Measurements from ENCODE around the gene IFT81. TPM values are rescaled to one million over a fixed set of nuclear protein-coding genes. Genes with fewer than 3 reads are reported as not detected.
A peak's percentile ranks its signal among the peaks of the same experiment; 100 is the strongest.

The IFT81 gene
- total RNA-seq, 1 donor from 2014 or later, result 13.1 TPM

DNA sequence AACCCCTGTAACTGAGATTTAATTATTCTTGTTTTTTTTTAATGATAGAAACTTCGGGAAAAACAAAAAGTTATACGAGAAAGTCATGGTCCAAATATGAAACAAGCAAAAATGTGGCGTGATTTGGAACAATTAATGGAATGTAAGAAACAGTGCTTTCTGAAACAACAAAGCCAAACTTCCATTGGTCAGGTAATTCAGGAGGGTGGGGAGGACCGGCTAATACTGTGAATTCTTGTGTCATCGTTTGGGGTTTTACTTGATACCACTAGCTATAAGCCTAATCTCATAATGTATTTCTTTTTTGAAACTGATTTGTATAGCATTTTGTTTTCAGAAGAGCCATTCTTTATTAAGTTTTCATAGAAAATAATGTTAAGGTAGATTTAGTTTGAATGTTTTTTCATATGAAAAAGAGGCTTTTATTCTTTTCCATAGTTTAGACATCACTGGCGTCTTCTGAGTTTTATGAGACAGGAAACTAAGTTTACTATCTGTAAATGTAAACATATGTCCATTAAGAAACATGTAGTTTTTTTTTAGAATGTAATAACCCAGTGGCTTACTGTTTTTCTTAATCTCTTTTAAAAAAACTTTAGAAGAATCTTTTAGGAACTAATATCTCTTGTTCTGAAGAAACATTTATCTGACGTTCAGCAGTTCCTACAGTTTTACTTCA is 94.0 kb downstream of the IFT81 start:
- no peak for TF ChIP-seq CTCF (IDR thresholded peaks at IDR 0.05)
- Mint-ChIP-seq H3K4me3 (ENCODE audit: unreplicated experiment) (no peak overlapping the region), H3K4me1 (ENCODE audit: unreplicated experiment) (no peaks in the 10 kb centered on the region), H3K36me3 (ENCODE audit: unreplicated experiment) (peaks cover 18% of the 10 kb centered on the region), H3K27ac (ENCODE audit: unreplicated experiment) (no peak overlapping the region), H3K27me3 (ENCODE audit: unreplicated experiment) (no peaks in the 10 kb centered on the region), H3K9me3 (ENCODE audit: unreplicated experiment) (peaks cover 6% of the 10 kb centered on the region)
- DNase-seq (ENCODE audit: extremely low spot score, unreplicated experiment), result no peak

- no peaks in the 10 kb centered on the region for H3K27me3 Mint-ChIP-seq (ENCODE audit: unreplicated experiment)
- no peaks in the 10 kb centered on the region for H3K9me3 Mint-ChIP-seq (ENCODE audit: unreplicated experiment)
- no peak for DNase-seq (ENCODE audit: extremely low spot score, unreplicated experiment)
- H3K36me3 Mint-ChIP-seq (ENCODE audit: unreplicated experiment), result peaks cover 15% of the 10 kb centered on the region
- no peak for TF ChIP-seq CTCF (IDR thresholded peaks at IDR 0.05)
- H3K27ac Mint-ChIP-seq (ENCODE audit: unreplicated experiment), result no peak overlapping the region
- peaks cover 11% of the 10 kb centered on the region for H3K4me1 Mint-ChIP-seq (ENCODE audit: unreplicated experiment)
- H3K4me3 Mint-ChIP-seq (ENCODE audit: unreplicated experiment), result no peak overlapping the region
Measured at GRCh38 chr12:110222027-110222426, 97.9 kb downstream of the IFT81 start.

- H3K36me3 Mint-ChIP-seq (ENCODE audit: unreplicated experiment), result peaks cover 14% of the 10 kb centered on the region
- no peak overlapping the region for H3K4me3 Mint-ChIP-seq (ENCODE audit: unreplicated experiment)
- H3K9me3 Mint-ChIP-seq (ENCODE audit: unreplicated experiment), result no peaks in the 10 kb centered on the region
- DNase-seq (ENCODE audit: extremely low spot score, unreplicated experiment), result no peak
- no peak overlapping the region for H3K27ac Mint-ChIP-seq (ENCODE audit: unreplicated experiment)
- no peak for TF ChIP-seq CTCF (IDR thresholded peaks at IDR 0.05)
- H3K27me3 Mint-ChIP-seq (ENCODE audit: unreplicated experiment), result no peaks in the 10 kb centered on the region
- peaks cover 11% of the 10 kb centered on the region for H3K4me1 Mint-ChIP-seq (ENCODE audit: unreplicated experiment)
Measured at GRCh38 chr12:110222433-110222832, 98.3 kb downstream of the IFT81 start.

DNA sequence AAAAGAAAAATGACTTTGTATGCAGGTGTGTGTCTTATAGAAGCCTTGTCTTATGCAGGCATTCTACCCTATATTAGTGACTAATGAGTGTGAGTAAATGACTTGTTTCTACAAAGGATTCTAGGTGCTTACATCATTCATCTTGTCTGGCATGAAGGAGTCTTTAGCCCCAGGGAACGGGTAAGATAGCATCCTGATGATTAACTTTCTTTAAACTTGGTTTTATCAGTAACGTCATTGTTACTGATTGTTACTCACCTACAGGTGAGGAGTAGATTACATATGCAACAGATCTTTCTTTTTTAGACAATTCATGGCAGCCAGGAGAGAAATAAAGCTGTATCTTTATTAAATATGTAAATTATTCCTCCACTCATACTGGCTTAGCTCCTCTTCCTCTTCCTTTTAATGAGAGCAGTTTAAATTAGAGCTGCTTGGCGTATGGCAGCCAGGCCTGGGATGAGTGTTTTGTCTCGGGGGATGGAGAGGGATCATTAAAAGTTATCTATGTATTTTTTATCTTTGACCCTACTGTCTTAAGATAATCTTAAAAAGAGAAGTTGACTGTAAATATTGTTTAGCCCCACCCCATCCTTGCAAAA is 99.7 kb downstream of the IFT81 start:
- H3K9me3 Mint-ChIP-seq (ENCODE audit: unreplicated experiment), result no peaks in the 10 kb centered on the region
- H3K36me3 Mint-ChIP-seq (ENCODE audit: unreplicated experiment), result peaks cover 15% of the 10 kb centered on the region
- no peak for TF ChIP-seq CTCF (IDR thresholded peaks at IDR 0.05)
- peak overlapping the region; percentile 33 for H3K27ac Mint-ChIP-seq (ENCODE audit: unreplicated experiment)
- no peaks in the 10 kb centered on the region for H3K27me3 Mint-ChIP-seq (ENCODE audit: unreplicated experiment)
- DNase-seq (ENCODE audit: extremely low spot score, unreplicated experiment), result no peak
- peaks cover 11% of the 10 kb centered on the region for H3K4me1 Mint-ChIP-seq (ENCODE audit: unreplicated experiment)
- H3K4me3 Mint-ChIP-seq (ENCODE audit: unreplicated experiment), result no peak overlapping the region

GRCh38 chr12:110224379-110225304 is 100.5 kb downstream of the IFT81 start:
- Mint-ChIP-seq H3K36me3 (ENCODE audit: unreplicated experiment) (peaks cover 15% of the 10 kb centered on the region), H3K4me3 (ENCODE audit: unreplicated experiment) (no peak overlapping the region), H3K27me3 (ENCODE audit: unreplicated experiment) (no peaks in the 10 kb centered on the region), H3K4me1 (ENCODE audit: unreplicated experiment) (peaks cover 11% of the 10 kb centered on the region), H3K9me3 (ENCODE audit: unreplicated experiment) (no peaks in the 10 kb centered on the region), H3K27ac (ENCODE audit: unreplicated experiment) (peak overlapping the region; percentile 33)
- TF ChIP-seq CTCF (IDR thresholded peaks at IDR 0.05), result peak; percentile 72
- no peak for DNase-seq (ENCODE audit: extremely low spot score, unreplicated experiment)
